HS-5 (cell line): ENCODE measurements around the gene GFOD1.
"Not testable (repeated sequence)": the region's sequence is repeated elsewhere in the genome, so short reads cannot be mapped to it uniquely, and the experiment has no call there.

Experiments used
- DNase-seq: peaks from one replicate; pipeline ENCODE4 v3.0.0-alpha.2; 2012; ENCODE audit warnings: low read depth

The GFOD1 gene

DNA sequence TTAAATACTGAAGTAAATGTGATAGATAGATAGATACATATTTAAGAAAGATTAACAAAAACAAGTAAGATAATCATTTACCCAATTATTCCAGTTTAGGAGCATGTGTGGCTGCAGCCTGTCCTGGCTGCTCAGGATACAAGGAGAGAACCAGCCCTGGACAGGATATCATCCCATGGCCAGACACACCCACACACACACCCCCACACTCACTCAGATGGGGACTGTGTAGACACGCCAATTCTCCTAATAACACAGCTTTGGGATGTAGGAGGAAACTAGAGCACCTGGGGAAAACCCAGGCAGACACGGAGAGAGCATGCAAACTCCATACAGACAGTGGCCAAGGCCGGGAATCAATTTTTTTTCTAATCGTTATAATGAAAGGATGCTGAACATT, 45.6 kb downstream of the GFOD1 start:
- DNase-seq = no peak

DNA sequence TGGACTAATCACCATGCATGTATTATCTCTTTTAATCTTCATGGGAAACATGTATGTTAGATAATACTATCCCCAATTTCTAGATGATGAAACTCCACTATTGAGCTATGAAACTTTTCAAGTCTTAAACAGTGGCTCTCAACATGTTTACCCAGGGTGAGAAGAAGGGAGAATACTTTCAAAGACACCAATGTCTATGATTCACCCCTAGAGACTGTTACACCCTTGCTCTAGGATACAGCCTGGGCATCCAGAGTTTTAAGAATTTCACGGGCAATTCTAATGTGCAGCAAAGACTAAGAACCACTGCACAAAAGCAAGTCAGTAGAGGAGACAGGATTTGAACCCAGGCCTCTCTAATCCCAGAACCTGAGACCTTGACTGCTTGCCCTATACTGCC, 47.8 kb downstream of the GFOD1 start:
- DNase-seq = no peak

DNA sequence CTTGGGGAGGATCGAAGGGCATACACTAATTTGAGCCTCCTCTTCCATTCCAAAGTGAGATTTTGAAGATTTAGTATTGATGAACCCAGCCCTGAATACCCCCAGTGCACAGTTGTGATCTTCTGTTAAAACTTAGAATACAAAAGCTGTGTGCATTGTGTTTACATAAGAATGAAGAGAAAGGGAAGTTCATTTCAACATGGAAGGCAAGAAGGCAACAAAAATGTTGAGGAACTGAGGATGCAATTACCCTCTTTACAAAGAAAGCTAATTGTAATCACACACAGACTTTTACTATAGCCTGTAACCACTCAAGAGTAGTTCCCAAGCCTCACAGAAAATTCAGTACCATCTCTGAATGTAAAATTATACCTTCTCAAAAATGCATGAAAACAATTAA, 49.3 kb downstream of the GFOD1 start:
- no peak for DNase-seq

DNA sequence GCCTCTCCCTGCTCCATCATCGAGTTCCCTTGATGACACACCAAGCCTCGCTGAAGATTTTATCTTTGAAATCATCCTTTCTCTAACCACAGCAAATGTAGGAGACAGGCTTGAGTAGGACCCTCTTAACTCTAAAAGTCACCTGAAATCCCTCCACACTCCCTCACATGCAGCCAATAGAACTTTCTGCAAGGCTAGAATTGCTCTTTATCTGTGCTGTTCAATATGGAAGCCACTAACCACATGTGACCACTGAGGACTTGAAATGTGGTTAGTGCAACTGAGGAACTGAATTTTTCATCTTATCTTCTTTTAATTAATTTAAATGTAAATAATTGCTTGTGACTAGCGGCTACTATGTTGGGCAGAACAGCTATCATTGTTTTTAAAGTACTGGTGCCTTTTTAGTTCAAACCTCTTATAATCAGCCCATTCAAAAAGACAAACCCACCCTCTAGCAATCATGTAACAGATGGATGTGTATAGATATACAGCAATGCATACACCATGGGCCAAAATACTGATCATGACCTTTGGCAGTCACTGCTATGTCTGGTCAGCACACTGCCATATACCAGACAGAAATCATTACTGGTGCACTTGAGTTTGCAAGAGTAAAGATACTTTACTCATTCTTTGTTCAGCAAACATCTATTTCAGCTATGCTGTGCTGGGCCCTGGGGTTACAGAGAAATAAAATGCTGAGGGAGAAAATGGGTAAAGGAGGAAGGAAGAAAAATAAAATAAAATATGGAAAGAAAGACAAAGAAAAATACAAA, 50.0 kb downstream of the GFOD1 start:
- no peak for DNase-seq

DNA sequence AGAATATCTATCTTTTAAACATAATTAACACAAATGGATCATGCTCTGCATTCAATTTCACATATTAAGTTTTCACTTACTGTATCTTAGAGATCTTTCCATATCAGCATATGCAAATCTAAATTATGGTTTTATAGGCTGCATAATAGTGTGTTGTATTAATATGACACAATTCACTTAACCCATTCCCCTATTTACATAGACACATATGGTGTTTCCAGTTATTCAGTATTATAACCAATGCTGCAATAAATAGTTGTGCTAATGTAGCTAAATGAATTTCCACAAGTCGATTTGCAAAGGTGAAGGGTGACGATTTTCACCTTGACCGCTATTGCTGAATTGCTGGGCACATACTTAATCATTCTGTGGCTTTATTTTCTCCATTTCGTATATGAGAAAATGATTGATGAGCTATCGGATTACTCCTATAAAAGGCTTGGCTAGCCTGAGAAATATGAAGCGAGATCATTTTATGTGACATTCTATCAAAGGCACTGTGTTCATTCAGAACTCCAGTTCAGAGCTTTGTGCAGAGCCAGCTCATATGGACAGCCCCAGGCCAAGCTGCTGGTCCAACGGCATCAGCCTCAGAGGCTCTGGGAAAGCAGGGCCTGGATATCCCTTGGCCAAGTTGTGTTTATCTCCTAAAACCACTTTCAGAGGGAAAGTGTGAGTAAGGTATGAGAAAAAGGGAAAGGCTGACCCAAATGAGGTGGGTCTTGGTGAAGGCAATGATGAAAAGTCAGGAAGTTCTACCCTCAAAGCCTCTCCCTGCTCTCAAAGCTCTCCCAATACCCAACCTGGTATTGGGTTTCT, 50.8 kb downstream of the GFOD1 start:
- DNase-seq = no peak

DNA sequence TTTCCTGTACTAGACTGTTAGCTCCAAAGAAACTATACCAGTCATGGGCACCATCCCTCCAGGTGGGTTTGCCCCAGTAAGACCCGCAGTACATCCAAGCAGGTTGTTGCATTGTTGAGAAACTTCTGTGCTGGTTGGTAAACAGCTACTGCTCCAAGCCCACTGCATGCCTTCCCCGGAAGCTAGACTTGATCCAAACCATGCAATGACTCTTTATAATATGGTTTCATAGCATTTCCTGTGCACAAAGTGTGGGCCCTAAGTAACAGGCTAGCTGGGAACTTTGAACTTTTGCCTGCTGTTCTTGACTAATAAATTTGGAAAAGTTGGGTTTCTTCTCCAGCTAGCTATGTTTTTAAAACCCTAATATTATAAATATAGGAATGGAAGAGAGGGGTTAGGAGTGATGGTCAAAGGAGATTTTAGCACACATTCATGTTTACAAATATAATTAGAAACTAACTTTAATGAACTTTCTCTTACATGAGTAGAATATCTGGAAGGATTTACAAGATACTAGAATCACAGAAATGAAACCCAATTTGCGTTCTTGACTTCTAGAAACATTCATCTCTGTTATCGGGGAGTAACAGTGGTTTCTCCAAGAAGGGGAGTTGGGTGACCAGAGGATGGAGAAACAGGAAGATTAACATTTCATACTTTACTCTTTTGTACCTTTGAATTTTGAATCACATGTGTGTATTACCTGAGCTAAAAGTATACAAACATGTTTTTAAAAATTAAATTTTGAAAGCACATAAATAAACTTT, 51.7 kb downstream of the GFOD1 start:
- DNase-seq = no peak

DNA sequence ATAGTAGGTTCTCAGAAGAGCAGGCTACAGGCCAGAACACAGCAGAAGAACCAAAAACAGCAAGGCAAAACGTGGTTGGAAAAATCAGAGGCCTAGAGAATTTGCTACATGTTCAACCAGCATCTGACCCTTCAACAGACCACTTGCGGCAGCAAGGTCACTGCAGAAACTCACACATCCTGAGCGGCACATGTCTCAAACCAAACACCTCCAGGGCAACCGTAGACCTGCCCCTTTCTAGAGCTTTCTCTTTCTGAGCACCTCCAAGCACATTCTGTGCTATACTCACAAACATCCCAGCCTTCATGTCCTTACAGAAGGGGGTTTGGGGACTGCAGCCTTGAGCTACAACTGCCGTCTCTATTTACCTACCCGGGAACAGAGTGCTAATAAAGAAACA, 52.6 kb downstream of the GFOD1 start:
- DNase-seq = no peak

DNA sequence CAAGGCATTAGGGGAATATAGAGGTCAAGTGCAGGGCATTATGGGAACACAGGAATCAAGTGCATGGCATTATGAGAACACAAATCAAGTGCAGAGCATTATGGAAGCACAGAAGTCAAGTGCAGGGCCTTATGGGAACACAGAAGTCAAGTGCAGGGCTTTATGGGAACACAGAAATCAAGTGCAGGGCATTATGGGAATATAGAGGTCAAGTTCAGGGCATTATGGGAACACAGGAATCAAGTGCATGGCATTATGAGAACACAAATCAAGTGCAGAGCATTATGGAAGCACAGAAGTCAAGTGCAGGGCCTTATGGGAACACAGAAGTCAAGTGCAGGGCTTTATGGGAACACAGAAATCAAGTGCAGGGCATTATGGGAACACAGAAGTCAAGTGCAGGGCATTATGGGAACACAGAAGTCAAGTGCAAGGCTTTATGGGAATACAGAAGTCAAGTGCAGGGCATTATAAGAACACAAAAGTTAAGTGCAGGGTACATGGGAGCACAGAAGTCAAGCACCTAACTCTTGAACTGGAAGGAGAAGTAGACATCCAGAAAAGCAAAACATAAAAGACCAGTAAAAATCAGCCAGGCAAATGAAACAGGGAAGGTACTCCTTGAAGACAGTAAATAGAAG, 53.1 kb downstream of the GFOD1 start:
- DNase-seq = not testable (repeated sequence)

DNA sequence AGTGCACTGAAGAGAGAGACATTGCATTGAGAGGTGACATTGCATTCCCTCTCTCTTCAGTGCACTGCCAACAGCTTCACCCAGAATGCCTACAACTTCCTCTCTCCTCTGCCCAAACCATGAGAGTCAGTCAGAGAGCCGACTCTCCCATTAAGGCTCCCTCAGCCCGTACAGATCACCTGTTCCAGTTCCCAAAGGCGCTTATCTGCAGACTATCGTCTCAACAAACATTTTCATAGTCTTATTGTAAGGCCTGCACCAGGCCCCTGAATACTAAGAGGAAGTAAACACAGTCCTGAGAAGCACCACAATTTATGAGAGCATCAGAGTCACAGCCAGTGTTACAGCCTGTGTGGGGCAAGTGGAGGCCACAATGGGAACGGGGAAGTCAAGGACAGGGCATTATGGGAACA, 53.7 kb downstream of the GFOD1 start:
- DNase-seq = no peak

DNA sequence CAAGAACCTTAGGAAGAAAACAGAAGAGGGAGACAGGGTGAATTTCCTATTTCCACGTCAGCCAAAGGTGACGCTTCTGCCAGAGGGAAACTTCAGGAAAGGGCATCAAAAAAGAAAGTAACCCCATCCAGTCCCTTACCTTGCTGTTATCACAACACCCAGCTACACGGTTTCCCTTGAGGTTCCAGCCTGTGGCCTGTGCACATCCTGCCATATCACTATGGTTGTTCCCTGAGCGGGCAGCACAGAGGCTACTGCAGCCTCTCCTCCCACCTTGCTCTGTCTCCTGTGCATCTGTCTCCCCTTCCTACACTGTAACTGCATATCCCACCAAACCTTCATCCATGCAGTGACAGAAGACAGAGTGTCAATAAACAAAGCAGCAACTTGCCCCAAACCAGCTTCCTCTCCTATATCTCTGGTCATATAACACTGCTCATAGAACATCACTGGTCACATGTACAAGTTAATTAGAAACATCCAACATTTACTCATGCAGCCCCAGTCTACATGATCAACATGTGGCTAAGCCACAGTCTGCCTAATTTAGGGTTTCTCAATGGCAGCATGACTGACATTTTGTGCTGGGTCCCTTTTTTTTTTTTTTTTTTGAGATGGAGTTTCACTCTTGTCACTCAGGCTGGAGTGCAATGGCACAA, 54.7 kb downstream of the GFOD1 start:
- DNase-seq = no peak

DNA sequence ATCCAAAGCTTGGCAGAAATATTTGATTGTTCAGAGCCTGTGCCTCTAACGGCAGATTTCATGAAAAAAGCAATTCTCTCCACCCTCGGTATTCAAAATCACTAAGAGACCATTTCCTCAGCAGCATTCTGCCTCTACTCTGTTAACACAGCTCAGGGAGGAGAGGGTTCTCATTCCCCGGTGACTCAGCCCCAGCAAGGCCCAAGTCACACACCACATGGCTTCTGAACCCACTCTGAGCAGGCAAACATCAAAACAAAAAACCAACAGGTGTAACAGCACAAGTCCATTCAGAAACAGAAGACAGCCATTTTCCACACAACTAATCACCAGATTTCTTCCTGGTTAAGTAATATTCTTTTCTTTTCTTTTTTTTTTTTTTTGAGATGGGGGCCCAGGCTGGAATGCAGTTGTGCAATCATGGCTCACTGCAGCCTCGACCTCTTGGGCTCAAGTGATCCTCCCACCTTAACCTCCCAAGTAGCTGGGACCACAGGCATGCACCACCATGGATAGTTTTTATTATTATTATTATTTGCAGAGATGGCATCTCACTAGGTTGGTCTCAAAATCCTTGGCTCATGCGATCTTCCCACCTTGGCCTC, 55.4 kb downstream of the GFOD1 start:
- no peak for DNase-seq

DNA sequence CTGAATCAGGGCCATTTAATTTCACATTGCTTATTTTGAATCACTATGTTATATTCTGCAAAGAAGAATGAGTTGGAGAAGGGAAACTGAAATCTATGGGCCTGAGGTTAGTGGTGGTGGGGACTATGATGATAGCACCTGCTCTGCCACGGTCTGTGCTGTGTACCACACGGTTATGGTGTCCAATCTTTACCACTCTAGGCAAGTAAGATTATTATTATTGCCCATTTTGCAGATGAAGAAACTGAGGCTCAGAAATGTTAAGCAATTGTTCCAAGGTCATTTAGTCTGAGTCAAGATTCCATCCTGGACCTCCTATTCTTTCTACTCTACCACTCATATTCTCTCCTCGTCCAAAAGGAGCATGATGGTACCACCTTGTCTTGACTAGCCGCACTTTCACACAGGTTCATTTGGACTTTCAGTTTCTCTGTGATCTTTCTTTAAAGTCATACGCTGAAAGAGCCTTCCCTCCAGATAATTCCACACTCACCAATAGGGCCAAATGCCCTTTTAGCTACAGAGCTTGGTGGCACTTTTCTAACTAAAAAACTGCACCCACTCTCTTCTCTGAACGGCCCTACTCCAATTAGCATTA, 56.2 kb downstream of the GFOD1 start:
- no peak for DNase-seq

DNA sequence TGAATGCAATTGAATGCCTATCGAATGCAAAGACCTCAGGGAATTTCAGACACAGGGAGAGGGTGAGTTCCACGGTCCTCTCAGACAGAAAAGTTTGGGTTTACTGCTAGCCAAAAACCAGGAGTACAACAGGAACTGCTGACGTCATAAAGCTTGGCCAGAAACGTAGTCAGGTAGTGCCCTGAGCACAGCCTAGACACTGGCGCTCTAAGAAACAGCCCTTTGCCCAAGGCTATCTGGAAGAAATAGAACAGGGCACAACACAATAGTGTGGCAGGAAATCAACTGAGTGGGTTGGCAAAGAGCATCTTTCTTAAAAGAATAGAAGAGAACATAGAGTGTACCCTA, 58.0 kb downstream of the GFOD1 start:
- no peak for DNase-seq

DNA sequence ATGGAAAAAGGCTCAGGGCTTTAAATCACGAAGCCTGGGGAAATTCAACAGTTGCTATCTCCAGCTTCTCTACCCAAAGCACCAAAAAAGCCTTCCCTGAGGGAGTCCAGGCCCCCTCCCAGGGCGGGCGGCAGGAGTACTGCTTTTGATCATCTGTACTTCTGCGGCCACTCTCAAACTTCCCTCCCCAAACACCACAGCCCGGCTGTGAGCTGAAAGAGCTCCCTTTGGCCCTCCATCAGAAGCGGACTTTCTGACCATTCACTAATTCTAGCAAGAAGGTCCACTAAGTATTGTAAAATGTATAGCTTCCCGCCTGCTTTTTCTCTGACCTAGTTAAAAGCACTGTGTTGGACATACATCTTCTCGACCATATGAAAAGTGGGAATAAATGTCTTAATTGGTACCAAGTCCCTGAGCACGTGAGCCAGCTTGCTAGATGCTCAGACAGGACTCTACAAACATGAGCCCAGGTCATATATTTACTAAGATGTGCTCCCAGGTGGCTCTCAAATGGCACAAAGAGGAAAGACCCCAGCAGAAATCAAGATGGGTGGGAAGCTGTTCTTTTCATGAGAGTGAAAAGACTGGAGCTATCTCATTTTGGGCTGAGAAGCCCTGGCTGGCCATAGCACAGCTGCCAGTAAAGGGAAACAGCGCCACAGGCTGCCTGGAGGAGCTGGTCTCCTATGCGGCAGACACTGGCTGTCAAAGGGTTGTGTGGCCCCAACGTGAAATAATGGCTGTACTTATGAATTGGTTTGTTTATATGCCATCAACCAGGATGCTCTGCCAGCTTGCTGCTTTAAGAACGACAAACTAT, 58.6 kb downstream of the GFOD1 start:
- DNase-seq = no peak

DNA sequence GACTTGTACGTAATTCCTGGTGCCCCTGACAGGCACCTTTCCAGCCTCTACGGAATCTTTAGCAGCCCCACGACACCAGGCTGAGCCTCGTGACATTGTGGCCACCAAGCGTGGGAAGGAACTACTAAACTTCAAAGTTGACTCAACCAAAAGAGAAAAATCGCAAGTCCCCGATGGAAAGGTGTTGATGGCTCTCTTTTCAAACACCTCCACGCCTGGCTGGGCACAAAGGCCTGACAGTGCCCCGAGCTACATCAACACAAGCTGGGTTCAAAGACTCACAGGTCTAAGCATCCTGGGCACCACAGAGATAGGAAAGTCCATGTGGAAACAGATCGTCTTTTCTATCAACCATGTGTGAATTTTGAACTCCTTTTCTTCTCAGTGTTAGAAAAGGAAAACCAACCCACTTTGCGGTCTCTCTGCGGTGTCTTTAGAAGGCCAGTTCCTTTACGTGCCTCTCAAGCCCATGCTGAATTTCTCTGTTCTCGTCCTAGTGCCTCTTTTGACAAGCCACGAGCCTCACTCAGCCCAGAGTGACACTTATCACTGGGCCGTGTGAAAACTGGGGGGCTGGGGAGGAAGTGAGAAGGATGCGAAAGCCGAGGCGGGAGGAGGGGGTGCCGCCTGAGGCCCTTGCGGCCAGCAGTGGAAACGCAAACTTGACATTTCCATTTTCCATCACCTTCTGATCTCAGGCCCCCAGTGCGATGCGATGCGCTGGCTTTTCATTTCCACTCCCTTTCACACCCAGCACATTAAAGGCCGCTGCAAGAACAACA, 59.4 kb downstream of the GFOD1 start:
- DNase-seq = no peak

DNA sequence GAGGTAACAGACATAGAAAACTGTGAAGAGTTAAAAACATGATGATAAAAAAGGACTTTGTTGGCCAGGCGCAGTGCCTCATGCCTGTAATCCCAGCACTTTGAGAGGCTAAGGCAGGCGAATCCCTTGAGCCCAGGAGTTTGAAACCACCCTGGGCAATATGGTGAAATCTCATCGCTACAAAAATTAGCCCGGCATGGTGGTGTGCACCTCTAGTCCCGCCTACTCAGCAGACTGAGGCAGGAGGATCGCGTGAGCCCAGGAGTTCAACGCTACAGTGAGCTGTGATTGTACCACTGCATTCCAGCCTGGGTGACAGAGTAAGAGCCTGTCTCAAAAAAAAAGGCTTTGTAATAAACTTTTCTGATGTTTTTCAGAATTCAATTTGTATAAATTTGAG, 60.1 kb downstream of the GFOD1 start:
- DNase-seq = no peak

DNA sequence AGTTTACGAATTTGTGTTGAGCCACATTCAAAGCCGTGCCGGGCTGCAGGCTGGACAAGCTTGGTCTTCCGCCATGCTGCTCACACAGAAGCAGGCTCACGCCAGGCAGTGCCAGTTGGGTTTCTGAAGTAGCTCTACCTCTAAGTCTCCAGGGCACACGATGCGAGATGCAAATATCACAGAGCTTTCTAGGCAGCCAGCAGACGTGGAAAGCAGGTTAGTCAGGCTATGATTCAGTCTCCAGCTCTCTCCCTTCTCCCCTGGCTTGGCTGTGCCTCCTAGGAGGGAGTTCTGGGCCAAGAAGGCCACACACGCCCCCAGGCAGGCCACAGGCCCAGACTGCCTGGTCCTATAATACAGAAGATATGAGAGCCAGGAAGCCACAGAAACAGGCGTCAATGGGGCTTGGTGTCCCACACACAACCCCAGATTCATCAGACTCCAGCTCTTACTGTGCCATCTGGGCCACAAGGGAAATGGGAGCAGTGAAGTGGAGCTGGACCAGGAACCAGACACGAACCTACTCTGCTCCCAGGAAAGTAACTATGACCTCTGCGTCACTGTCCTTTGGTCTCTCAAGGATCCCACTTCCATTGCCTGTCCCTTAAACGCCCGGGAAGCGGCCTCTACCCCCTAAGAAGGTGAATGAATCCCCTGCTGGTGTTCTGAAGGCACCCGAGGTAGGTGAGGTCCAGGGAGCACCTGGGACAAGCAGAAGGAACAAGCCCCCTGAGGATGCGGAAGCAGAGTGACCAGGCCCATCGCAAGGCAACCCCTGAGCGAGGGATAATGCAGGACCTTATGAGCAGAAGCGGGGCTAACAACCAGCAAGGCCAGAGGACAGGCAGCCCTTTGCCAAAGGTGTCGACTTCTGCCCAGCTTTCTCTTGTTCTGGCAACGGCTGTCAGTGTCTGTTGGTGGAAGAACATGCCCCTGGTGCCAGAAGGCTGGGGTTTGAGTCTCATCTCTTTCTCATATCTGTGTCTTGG, 61.2 kb downstream of the GFOD1 start:
- no peak for DNase-seq

DNA sequence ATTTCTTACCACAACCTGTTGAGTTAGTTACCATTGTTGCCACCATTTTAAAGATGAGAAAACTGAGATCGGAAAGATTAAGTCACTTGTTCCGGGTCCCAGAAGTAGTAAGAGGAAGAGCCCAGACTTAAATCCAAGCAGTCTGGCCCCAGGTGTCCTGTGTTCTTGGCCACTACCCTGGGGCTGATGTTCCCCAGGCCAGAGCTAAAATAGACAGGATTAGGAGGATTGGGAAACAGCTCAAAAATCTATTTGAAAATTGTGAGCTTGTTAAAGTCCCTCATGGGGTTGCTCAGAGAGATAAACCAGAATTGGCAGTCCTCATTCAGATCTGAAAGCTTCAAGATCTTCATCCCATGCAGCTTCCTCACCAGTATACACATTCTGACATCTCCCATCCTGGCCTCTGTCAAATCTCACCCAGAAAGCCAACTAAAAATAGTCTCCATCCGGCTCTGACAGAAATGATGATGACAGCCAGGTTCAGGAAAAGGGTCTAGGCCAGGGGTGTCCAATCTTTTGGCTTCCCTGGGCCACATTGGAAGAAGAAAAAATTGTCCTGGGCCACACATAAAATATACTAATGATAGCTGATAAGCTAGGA, 62.0 kb downstream of the GFOD1 start:
- no peak for DNase-seq
